ENCODE measurements around the gene ZNF14. TPM values are rescaled to one million over a fixed set of nuclear protein-coding genes. Genes with fewer than 3 reads are reported as not detected.
"Not testable (repeated sequence)": the region's sequence is repeated elsewhere in the genome, so short reads cannot be mapped to it uniquely, and the experiment has no call there.

ZNF14 gene
- total RNA-seq, 2 donors from 2014 or later, result 9.5 to 9.9 TPM

DNA sequence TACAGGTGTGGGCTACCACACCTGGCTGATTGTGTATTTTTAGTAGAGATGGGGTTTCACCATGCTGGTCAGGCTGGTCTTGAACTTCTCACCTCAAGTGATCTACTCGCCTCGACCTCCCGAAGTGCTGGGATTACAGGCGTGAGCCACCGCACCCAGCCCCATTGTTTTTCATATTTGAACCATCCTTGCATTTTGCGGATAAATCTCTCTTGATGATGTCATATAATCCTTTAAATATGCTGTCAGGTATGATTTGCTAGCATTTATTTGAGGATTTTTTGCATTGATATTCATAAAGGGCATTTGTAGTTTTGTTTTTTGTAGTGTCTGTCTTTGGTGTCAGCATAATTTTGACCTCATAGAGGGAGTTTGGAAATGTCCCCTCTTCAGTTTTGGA, 58.6 kb downstream of the ZNF14 start:
- no peak for TF ChIP-seq POLR2AphosphoS5 (IDR thresholded peaks at IDR 0.05)
- TF ChIP-seq, protein P1, sequence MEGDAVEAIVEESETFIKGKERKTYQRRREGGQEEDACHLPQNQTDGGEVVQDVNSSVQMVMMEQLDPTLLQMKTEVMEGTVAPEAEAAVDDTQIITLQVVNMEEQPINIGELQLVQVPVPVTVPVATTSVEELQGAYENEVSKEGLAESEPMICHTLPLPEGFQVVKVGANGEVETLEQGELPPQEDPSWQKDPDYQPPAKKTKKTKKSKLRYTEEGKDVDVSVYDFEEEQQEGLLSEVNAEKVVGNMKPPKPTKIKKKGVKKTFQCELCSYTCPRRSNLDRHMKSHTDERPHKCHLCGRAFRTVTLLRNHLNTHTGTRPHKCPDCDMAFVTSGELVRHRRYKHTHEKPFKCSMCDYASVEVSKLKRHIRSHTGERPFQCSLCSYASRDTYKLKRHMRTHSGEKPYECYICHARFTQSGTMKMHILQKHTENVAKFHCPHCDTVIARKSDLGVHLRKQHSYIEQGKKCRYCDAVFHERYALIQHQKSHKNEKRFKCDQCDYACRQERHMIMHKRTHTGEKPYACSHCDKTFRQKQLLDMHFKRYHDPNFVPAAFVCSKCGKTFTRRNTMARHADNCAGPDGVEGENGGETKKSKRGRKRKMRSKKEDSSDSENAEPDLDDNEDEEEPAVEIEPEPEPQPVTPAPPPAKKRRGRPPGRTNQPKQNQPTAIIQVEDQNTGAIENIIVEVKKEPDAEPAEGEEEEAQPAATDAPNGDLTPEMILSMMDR (IDR thresholded peaks at IDR 0.05), result no peak
- no peak for TF ChIP-seq POLR2A (IDR thresholded peaks at IDR 0.05)
- H3K36me3 ChIP-seq, result peaks cover 0 to 9% of the 10 kb centered on the region in 2 donors
- H3K4me3 ChIP-seq, result no peak overlapping the region
- H3K27me3 ChIP-seq (replicated peaks; ENCODE audit: insufficient read depth), result no peaks in the 10 kb centered on the region
- H3K27ac ChIP-seq, result no peak overlapping the region
- intact Hi-C loops (cut with DNase I), result no loop called here
- DNase-seq (ENCODE audit: low spot score), result no peak
- H3K9me3 ChIP-seq, result no peaks in the 10 kb centered on the region
- WGBS, result 96% methylated on average over 6 of the region's 6 CpGs
- no peaks in the 10 kb centered on the region for H3K4me1 ChIP-seq (replicated peaks)

DNA sequence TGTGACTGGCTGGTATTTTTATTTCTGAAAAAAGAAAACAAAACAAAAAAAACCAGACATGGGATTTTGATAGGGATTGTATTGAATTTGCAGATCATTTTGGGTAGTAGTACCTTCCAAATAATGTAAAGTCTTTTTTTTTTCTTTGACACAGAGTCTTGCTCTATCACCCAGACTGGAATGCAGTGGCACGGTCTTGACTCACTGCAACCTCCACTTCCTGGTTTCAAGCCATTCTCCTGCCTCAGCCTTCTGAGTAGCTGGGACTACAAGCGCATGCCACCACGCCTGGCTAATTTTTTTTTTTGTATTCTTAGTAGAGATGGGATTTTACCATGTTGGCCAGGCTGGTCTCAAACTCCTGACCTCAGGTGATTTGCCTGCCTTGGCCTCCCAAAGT, 60.1 kb downstream of the ZNF14 start:
- H3K4me1 ChIP-seq (replicated peaks), result no peaks in the 10 kb centered on the region
- no peak for DNase-seq (ENCODE audit: low spot score)
- TF ChIP-seq POLR2AphosphoS5 (IDR thresholded peaks at IDR 0.05) (no peak), POLR2A (IDR thresholded peaks at IDR 0.05) (no peak)
- TF ChIP-seq, protein P1 (IDR thresholded peaks at IDR 0.05), result no peak
- no peak overlapping the region for H3K4me3 ChIP-seq
- intact Hi-C loops (cut with DNase I), result no loop called here
- H3K27me3 ChIP-seq (replicated peaks; ENCODE audit: insufficient read depth), result no peaks in the 10 kb centered on the region
- no peaks in the 10 kb centered on the region for H3K36me3 ChIP-seq
- no peak overlapping the region for H3K27ac ChIP-seq
- 98% methylated on average over 3 of the region's 3 CpGs for WGBS
- H3K9me3 ChIP-seq, result no peaks in the 10 kb centered on the region

DNA sequence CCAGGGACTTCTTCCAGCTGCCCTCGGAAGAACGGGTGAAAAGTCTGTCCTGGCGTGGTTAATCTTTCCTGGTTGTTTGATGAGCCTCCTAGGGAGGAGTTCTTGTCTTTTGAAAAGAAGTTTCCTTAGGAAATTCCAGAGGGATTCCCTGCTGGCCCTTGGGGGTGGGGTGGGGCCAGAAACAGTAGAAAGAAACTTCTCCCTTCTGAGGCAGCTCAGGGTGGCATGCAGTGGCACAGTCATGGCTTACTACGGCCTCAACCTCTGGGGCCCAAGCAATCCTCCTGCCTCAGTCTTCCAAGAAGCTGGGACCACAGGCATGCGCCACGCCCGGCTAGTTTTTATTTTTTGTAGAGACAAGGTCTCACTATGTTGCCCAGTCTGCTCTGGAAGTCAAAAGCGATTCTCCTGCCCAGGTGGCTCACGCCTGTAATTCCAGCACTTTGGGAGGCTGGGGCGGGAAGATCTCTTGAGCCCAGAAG, 62.8 kb downstream of the ZNF14 start:
- no peak overlapping the region for H3K4me3 ChIP-seq
- no peaks in the 10 kb centered on the region for H3K4me1 ChIP-seq (replicated peaks)
- H3K27ac ChIP-seq, result no peak overlapping the region
- 76% methylated on average over 10 of the region's 10 CpGs for WGBS
- H3K36me3 ChIP-seq, result no peaks in the 10 kb centered on the region
- TF ChIP-seq, protein P1 (IDR thresholded peaks at IDR 0.05), result no peak
- no peak for TF ChIP-seq POLR2AphosphoS5 (IDR thresholded peaks at IDR 0.05)
- TF ChIP-seq POLR2A (IDR thresholded peaks at IDR 0.05), result no peak
- no peak for DNase-seq (ENCODE audit: low spot score)
- H3K9me3 ChIP-seq, result no peaks in the 10 kb centered on the region
- intact Hi-C loops (cut with DNase I), result no loop called here
- no peaks in the 10 kb centered on the region for H3K27me3 ChIP-seq (replicated peaks; ENCODE audit: insufficient read depth)

DNA sequence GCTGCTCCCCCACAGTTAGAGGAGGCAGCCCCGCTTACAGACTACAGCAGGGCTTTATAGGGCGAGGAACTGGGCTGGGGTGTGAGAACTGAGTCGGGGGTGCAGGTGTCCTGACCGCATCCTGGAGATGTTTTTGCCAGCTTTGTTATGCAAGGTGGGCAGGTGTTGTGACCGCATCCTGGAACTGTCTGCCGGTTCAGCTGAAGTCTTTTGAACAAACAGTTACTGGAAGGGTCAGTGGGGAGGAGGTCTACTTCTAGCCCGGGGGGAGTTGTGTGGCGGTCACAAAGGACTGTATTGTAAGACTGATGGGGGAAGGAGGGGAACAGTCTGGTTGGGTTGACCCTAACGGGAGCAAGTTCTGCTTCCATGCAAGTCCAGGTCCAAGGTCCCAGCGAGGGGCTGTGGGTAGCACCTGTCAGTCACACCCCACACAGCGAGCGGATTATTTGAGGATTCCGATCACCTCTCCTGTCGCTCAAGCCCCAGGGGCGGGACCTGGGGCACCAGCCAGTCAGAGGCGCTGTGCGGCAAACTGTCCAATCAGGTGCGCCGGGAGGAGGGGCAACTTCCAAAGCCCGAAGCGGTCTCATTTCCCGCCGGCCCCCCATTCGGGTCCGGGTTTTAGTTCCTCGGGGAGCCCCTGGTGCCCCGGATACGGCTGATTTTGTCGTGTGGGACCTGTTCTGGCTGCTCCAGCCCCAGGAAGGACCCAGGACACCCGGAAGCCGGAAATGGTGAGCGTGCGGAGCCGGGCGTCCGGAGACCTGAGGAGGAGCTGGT, 64.5 kb downstream of the ZNF14 start, which contains the start of gene ZNF101:
Gene ZNF101, plus strand, starts transcription at position 610 of the 783 bp plus-strand sequence. Its CDS starts 125 bp downstream, at position 735.
- Histone ChIP-seq H3K4me3 (peak within 1 kb of the TSS; percentile 64 to 81), H3K36me3 (no peaks in the 10 kb centered on the region), H3K27ac (peak within 1 kb of the TSS; percentile 75 to 84), H3K9me3 (no peaks in the 10 kb centered on the region), H3K4me1 (replicated peaks) (no peaks in the 10 kb centered on the region), H3K27me3 (replicated peaks; ENCODE audit: insufficient read depth) (no peaks in the 10 kb centered on the region)
- TF ChIP-seq POLR2AphosphoS5 (IDR thresholded peaks at IDR 0.05), result peak; percentile 84
- TF ChIP-seq, protein P1 (IDR thresholded peaks at IDR 0.05), result no peak
- peak; percentile 56 for TF ChIP-seq POLR2A (IDR thresholded peaks at IDR 0.05)
- intact Hi-C loops (cut with DNase I), result no loop called here
- DNase-seq (ENCODE audit: low spot score), result peak; percentile 92
- 5% methylated on average over 34 of the region's 36 CpGs for WGBS

DNA sequence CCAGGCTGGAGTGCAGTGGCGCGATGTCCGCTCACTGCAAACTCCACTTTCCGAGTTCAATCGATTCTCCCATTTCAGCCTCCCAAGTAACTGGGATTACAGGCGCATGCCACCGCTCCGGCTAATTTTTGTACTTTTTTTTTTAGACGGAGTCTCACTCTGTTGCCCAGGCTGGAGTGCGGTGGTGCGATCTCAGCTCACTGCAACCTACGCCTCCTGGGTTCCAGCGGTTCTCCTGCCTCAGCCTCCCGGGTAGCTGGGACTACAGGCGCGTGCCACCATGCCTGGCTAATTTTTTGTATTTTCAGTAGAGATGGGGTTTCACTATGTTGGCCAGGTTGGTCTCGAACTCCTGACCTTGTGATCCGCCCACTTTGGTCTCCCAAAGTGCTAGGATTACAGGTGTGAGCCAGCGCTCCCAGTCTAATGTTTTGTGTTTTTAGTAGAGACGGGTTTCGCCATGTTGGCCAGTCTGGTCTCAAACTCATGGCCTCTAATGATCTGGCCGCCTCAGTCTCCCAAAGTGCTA, 67.4 kb downstream of the ZNF14 start:
- 95% methylated on average over 22 of the region's 22 CpGs for WGBS
- DNase-seq (ENCODE audit: low spot score); H3K4me3 ChIP-seq; H3K9me3 ChIP-seq; intact Hi-C loops (cut with DNase I); H3K27me3 ChIP-seq (replicated peaks; ENCODE audit: insufficient read depth); H3K36me3 ChIP-seq; H3K27ac ChIP-seq: not testable (repeated sequence)
- peaks cover 12% of the 10 kb centered on the region for H3K4me1 ChIP-seq (replicated peaks)
